Gastroesophageal sphincter (tissue), 4 donors: ENCODE data around the gene NKX3-2. TPM values are rescaled to one million over a fixed set of nuclear protein-coding genes. Genes with fewer than 3 reads are reported as not detected.

Experiments used
- ATAC-seq: fragments of 150-250 bp; one replicate; pipeline ENCODE4 v1.9.1; 2016; ENCODE audit warnings: mild to moderate bottlenecking, moderate library complexity
- H3K27ac ChIP-seq, 4 donors: fragments of 200-600 bp; sonication (generic) in 3 of 4; 1 replicate in 3 of 4; 2 replicates in 1 of 4; pipeline ENCODE4 v1.5.1; 2016 to 2019
- H3K27me3 ChIP-seq: fragments of 200-600 bp; sonication (generic); one replicate; pipeline ENCODE4 v1.5.1; 2019
- H3K36me3 ChIP-seq, 2 donors: fragments of 200-600 bp; sonication (generic); one replicate each; pipeline ENCODE4 v1.5.1; 2019; ENCODE audit warnings: control low read depth in 1 of 2
- H3K4me1 ChIP-seq, 3 donors: fragments of 200-600 bp; sonication (generic); 1 replicate in 2 of 3; 2 replicates in 1 of 3; pipeline ENCODE4 v1.5.1; 2016 to 2019; ENCODE audit warnings: control low read depth in 2 of 3
- H3K4me3 ChIP-seq, 2 donors: fragments of 200-600 bp; sonication (generic); one replicate each; pipeline ENCODE4 v1.5.1; 2019; ENCODE audit warnings: mild to moderate bottlenecking in 1 of 2, moderate library complexity in 1 of 2
- H3K9me3 ChIP-seq, 3 donors: fragments of 200-600 bp; sonication (generic); one replicate each; pipeline ENCODE4 v1.5.1; 2017 to 2019; ENCODE audit warnings: control low read depth in 2 of 3
- EP300 ChIP-seq: sonication (generic); formaldehyde crosslinking; IDR thresholded peaks from one replicate; pipeline ENCODE4 v1.6.1; 2017; ENCODE audit warnings: antibody characterized with exemption, mild to moderate bottlenecking
- POLR2A ChIP-seq, 2 donors: fragments of 450-650 bp; IDR thresholded peaks; one replicate each; pipeline ENCODE4 v1.6.1; 2017; ENCODE audit warnings: antibody characterized with exemption in 2 of 2, mild to moderate bottlenecking in 2 of 2, moderate library complexity in 1 of 2
- POLR2AphosphoS5 ChIP-seq: sonication (generic); formaldehyde crosslinking; IDR thresholded peaks from one replicate; pipeline ENCODE4 v1.6.1; 2017; ENCODE audit warnings: antibody characterized with exemption
- WGBS, 2 donors: methylation state at CpG; one replicate each; pipeline ENCODE4 v1.1.5; 2018; ENCODE audit warnings: low coverage in 1 of 2; 5-methylcytosine and 5-hydroxymethylcytosine counted together
- total RNA-seq, 4 donors: library from RNA; depleted of rRNA; stranded (reverse); fragments of >200 nt; gene quantifications; one replicate each; pipeline ENCODE4 v1.1.0, GENCODE V29; 2016
- TF ChIP-seq, protein P1 (sequence below), 4 experiments: fragments of 200-600 bp in 2 of 4; fragments of 450-650 bp in 2 of 4; sonication (generic) in 1 of 4; IDR thresholded peaks; one replicate each; pipeline ENCODE4 v1.5.1; 2017 to 2019; ENCODE audit warnings: antibody characterized with exemption in 4 of 4, mild to moderate bottlenecking in 2 of 4, moderate library complexity in 2 of 4

NKX3-2 gene
- total RNA-seq, 4 donors from 2014 or later: 0.62 to 5.5 (median 3.0) TPM

DNA sequence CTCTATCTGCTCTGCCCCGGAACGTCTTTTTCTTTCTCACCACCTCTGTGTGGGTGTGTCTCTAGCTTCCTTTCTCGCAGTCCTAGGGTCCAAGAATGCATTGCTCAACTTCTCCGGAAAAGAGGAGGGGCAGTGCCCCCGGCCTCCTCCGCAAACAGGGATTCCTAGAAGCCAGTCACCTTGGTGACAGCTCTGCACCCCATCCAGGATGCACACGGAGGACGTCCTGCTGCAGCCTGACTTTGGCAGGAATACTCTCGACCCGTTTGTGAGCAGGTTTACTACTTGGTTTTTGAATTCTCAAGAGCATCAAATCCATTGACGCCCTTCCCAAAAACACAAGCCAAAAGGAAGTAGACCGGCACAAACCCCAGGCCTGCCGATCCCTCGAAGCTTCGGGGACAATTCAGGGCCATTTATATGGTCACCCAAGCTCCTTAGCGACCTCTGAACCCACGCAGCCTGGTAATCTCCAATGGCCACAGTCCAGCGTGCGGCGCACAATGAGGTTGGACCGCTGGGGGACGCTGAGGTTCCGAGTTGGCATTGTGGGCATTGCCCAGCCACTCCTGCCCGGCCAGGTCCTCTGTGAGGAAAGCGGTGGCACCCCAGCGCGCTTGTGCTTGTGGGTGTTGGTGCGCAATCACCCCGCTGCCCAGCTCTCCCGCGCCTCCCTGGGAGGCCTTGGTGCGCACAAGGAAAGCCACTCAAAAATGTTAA, 9.8 kb downstream of the NKX3-2 start:
- Histone ChIP-seq H3K9me3 (peaks cover 0 to 17% (median 0%) of the 10 kb centered on the region in 3 donors), H3K4me1 (peaks cover 0 to 34% (median 0%) of the 10 kb centered on the region in 3 donors), H3K27ac (no peak overlapping the region), H3K27me3 (peaks cover 100% of the 10 kb centered on the region), H3K4me3 (no peak overlapping the region), H3K36me3 (no peaks in the 10 kb centered on the region)
- no peak for ATAC-seq
- WGBS, 2 donors: 0 to 4% methylated on average over 2 to 10 of the region's 32 CpGs
- TF ChIP-seq EP300: no peak
- TF ChIP-seq POLR2AphosphoS5: no peak
- TF ChIP-seq, protein P1, sequence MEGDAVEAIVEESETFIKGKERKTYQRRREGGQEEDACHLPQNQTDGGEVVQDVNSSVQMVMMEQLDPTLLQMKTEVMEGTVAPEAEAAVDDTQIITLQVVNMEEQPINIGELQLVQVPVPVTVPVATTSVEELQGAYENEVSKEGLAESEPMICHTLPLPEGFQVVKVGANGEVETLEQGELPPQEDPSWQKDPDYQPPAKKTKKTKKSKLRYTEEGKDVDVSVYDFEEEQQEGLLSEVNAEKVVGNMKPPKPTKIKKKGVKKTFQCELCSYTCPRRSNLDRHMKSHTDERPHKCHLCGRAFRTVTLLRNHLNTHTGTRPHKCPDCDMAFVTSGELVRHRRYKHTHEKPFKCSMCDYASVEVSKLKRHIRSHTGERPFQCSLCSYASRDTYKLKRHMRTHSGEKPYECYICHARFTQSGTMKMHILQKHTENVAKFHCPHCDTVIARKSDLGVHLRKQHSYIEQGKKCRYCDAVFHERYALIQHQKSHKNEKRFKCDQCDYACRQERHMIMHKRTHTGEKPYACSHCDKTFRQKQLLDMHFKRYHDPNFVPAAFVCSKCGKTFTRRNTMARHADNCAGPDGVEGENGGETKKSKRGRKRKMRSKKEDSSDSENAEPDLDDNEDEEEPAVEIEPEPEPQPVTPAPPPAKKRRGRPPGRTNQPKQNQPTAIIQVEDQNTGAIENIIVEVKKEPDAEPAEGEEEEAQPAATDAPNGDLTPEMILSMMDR (IDR thresholded peaks at IDR 0.05): no peak
- TF ChIP-seq POLR2A (IDR thresholded peaks at IDR 0.05): no peak

DNA sequence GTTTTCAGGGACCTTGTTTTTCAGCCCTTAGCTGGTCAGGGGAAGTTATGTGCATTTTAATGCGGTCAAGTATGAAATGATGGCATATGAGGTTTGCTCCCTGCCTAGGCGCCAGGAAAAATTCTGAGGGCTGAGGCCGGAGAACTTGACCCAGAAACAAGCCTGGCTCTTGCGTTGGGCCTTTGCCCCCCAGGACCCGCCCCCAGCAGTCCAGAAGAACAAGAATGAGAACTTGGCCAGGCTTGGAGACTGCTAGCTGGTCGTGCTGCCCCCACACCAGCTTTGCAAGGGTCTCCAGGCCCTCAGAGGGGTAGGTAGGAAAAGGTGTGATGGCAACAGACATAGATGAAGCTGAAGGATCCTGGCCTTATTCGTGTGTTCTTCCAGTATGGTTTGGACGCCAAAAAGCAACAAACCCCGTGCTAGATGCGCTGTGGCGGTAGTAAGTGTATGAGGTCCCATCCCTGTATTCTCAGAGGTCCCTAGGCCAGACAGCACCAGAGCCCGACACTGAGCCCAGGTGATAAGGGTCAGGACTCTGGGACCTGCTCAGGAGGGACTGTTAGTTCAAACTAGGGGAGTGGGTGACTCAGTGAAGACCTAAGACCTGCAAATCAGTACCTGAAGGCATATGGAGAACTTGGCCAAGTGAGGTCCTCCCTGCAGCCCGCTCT, 10.5 kb downstream of the NKX3-2 start:
- TF ChIP-seq POLR2A (IDR thresholded peaks at IDR 0.05): no peak
- TF ChIP-seq EP300: no peak
- no peak for TF ChIP-seq POLR2AphosphoS5
- TF ChIP-seq, protein P1 (IDR thresholded peaks at IDR 0.05): no peak
- peaks cover 0 to 34% (median 0%) of the 10 kb centered on the region in 3 donors for H3K4me1 ChIP-seq
- H3K27me3 ChIP-seq: peaks cover 100% of the 10 kb centered on the region
- no peak for ATAC-seq
- H3K27ac ChIP-seq: no peak overlapping the region
- no peaks in the 10 kb centered on the region for H3K36me3 ChIP-seq
- 27% methylated on average over 6 of the region's 13 CpGs; no CpG with 5 or more reads in 1 of the 2 donors for WGBS, 2 donors
- H3K4me3 ChIP-seq: no peak overlapping the region
- H3K9me3 ChIP-seq: peaks cover 0 to 14% (median 0%) of the 10 kb centered on the region in 3 donors

DNA sequence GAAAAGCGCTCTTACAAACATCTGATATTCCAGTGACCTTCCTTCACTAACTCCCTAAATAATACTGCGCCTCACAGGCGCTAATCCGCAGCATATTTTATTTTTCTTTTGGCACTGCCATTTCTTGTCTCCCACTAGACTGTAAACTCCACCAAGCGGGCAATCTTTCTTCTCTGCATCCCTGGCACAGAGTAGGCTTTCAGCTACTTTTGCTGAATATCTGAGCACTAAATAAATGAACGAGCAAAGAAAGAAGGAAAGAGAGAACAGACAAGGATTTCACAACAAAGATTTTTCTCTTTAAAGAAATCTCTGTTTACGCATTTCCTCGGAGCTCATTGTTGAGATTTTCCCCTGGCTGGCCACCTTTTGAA, 12.7 kb downstream of the NKX3-2 start:
- 34 to 46% methylated on average over 4 to 8 of the region's 8 CpGs for WGBS, 2 donors
- ATAC-seq: no peak
- no peak for TF ChIP-seq POLR2AphosphoS5
- no peak for TF ChIP-seq POLR2A (IDR thresholded peaks at IDR 0.05)
- TF ChIP-seq, protein P1 (IDR thresholded peaks at IDR 0.05): no peak
- TF ChIP-seq EP300: no peak
- Histone ChIP-seq H3K36me3 (no peaks in the 10 kb centered on the region), H3K27me3 (peaks cover 100% of the 10 kb centered on the region), H3K4me1 (peaks cover 0 to 39% (median 4%) of the 10 kb centered on the region in 3 donors), H3K9me3 (no peaks in the 10 kb centered on the region), H3K27ac (no peak overlapping the region), H3K4me3 (no peak overlapping the region)

DNA sequence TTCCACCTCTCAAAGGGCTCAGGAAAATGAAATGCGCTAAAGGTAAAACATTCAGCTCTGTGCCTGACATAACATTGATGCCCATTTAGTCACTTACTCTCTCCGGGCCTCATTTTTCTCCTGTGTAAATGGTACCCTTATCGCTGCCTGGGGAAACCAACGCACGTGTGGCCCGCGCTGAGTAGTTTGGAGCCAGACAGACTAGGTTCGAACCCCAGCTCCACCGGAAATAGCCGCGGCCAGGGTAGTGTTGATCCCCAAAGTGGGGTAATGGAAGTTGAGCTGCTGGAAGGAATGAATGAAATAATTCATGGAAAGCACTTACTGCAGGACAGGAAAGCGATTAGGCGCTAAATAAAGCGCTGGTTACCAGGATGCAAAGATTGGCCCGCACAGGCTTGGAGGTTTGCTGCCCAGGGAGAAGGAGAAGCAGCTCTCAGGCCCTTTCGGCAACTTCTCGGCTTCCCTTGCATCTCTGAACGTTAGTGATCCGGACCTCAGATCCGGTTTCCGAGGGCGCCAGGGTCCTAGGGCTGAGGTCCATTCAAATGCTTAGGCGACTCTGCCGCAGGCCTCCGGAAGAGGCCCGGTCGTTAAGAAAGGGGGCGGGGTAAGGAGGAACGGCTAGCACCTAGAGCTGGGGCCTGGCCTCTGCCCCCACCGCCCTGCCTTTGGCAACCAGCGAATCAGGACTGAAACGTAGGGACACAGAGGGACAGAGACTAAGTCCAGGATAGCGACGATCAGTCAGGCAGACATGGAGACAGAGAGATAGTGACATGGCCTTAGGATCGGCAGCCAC, 13.3 kb downstream of the NKX3-2 start:
- H3K27ac ChIP-seq: no peak overlapping the region
- peaks cover 0 to 38% (median 4%) of the 10 kb centered on the region in 3 donors for H3K4me1 ChIP-seq
- H3K4me3 ChIP-seq: no peak overlapping the region
- no peaks in the 10 kb centered on the region for H3K9me3 ChIP-seq
- 5 to 7% methylated on average over 10 to 11 of the region's 35 CpGs for WGBS, 2 donors
- TF ChIP-seq, protein P1 (IDR thresholded peaks at IDR 0.05): no peak
- TF ChIP-seq EP300 (no peak), POLR2A (IDR thresholded peaks at IDR 0.05) (no peak), POLR2AphosphoS5 (no peak)
- no peak for ATAC-seq
- no peaks in the 10 kb centered on the region for H3K36me3 ChIP-seq
- H3K27me3 ChIP-seq: peaks cover 100% of the 10 kb centered on the region
